ENCODE results near the gene ZNF740. TPM values are rescaled to one million over a fixed set of nuclear protein-coding genes. Genes with fewer than 3 reads are reported as not detected.

Gene ZNF740
- total and polyA plus RNA-seq, 10 of the 15 experiments (the other 5 are each of a cell fraction or from before 2014, with no cell fraction given), result 1.4 to 33.6 (median 11.3) TPM

DNA sequence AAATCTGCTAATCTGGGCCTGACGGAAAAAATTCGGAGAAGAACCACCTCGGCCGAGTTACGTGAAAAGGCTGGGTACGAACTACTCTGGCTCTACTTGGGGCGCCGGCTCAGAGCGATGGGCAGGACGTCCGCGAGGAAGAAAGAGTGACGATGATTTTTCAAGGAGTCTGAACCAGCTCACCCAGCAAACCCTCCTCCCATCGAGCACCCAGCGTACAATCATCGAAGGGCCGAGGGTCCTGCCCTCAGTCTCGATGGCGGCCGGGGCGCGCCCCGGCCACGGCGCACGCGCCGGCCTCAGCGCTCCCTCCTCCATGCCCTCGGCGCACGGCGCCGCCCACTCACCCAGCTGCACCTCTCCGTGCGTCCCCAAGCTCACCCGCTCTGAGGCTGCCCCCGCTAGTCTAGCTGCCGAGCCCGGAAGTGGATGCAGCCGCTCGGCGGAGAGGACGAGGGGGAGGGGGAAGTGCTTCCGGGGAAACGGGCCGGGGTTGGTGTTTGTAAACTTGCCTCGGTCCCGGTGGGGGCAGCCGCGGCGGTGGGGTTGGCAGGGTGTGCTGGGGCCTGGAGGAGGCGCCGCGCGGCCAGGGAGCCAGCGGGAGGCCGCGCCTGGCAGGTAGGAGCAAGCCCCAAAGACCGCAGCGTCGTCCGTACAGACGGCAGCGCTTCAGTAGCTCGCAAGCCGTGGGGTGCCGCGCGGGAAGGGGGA lies at the start of gene ZNF740, which contains the start of gene CSAD (continued):
- TF ChIP-seq, protein P1, sequence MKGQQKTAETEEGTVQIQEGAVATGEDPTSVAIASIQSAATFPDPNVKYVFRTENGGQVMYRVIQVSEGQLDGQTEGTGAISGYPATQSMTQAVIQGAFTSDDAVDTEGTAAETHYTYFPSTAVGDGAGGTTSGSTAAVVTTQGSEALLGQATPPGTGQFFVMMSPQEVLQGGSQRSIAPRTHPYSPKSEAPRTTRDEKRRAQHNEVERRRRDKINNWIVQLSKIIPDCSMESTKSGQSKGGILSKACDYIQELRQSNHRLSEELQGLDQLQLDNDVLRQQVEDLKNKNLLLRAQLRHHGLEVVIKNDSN (IDR thresholded peaks at IDR 0.05; ENCODE audit: borderline replicate concordance, extremely low read length, insufficient read depth, low read depth, low read length), result no peak
- TF ChIP-seq, protein P2, sequence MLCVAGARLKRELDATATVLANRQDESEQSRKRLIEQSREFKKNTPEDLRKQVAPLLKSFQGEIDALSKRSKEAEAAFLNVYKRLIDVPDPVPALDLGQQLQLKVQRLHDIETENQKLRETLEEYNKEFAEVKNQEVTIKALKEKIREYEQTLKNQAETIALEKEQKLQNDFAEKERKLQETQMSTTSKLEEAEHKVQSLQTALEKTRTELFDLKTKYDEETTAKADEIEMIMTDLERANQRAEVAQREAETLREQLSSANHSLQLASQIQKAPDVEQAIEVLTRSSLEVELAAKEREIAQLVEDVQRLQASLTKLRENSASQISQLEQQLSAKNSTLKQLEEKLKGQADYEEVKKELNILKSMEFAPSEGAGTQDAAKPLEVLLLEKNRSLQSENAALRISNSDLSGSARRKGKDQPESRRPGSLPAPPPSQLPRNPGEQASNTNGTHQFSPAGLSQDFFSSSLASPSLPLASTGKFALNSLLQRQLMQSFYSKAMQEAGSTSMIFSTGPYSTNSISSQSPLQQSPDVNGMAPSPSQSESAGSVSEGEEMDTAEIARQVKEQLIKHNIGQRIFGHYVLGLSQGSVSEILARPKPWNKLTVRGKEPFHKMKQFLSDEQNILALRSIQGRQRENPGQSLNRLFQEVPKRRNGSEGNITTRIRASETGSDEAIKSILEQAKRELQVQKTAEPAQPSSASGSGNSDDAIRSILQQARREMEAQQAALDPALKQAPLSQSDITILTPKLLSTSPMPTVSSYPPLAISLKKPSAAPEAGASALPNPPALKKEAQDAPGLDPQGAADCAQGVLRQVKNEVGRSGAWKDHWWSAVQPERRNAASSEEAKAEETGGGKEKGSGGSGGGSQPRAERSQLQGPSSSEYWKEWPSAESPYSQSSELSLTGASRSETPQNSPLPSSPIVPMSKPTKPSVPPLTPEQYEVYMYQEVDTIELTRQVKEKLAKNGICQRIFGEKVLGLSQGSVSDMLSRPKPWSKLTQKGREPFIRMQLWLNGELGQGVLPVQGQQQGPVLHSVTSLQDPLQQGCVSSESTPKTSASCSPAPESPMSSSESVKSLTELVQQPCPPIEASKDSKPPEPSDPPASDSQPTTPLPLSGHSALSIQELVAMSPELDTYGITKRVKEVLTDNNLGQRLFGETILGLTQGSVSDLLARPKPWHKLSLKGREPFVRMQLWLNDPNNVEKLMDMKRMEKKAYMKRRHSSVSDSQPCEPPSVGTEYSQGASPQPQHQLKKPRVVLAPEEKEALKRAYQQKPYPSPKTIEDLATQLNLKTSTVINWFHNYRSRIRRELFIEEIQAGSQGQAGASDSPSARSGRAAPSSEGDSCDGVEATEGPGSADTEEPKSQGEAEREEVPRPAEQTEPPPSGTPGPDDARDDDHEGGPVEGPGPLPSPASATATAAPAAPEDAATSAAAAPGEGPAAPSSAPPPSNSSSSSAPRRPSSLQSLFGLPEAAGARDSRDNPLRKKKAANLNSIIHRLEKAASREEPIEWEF (IDR thresholded peaks at IDR 0.05; ENCODE audit: insufficient replicate concordance, low read depth, low read length), result no peak
- TF ChIP-seq STAT3 (IDR thresholded peaks at IDR 0.05; ENCODE audit: low read depth, low read length) (no peak), RFX5 (IDR thresholded peaks at IDR 0.05; ENCODE audit: low read depth, low read length) (no peak), TARDBP (IDR thresholded peaks at IDR 0.05; ENCODE audit: borderline replicate concordance) (peak; percentile 88; the same call in 1 of the 2 replicates), KAT2A (conservative IDR thresholded peaks at IDR 0.05; ENCODE audit: control insufficient read depth, low read depth, low read length) (no peak), ZBED1 (IDR thresholded peaks at IDR 0.05; ENCODE audit: borderline replicate concordance) (no peak), ZNF274 (IDR thresholded peaks at IDR 0.05; ENCODE audit: insufficient read depth, insufficient read length) (no peak), BACH1 (IDR thresholded peaks at IDR 0.05; ENCODE audit: borderline replicate concordance) (no peak; the same call in 1 of the 2 replicates), NR2C1 (IDR thresholded peaks at IDR 0.05) (peak; percentile 99), WRNIP1 (IDR thresholded peaks at IDR 0.05; ENCODE audit: borderline replicate concordance, low read depth, low read length) (no peak), POLR2AphosphoS5 (IDR thresholded peaks at IDR 0.05; ENCODE audit: low read length) (peak; percentile 83), RCOR1 (conservative IDR thresholded peaks at IDR 0.05; ENCODE audit: low read depth, low read length) (no peak)
- TF ChIP-seq, protein P3, sequence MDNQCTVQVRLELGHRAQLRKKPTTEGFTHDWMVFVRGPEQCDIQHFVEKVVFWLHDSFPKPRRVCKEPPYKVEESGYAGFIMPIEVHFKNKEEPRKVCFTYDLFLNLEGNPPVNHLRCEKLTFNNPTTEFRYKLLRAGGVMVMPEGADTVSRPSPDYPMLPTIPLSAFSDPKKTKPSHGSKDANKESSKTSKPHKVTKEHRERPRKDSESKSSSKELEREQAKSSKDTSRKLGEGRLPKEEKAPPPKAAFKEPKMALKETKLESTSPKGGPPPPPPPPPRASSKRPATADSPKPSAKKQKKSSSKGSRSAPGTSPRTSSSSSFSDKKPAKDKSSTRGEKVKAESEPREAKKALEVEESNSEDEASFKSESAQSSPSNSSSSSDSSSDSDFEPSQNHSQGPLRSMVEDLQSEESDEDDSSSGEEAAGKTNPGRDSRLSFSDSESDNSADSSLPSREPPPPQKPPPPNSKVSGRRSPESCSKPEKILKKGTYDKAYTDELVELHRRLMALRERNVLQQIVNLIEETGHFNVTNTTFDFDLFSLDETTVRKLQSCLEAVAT (IDR thresholded peaks at IDR 0.05), result no peak; the same call in 1 of the 2 replicates
- TF ChIP-seq, protein P4, sequence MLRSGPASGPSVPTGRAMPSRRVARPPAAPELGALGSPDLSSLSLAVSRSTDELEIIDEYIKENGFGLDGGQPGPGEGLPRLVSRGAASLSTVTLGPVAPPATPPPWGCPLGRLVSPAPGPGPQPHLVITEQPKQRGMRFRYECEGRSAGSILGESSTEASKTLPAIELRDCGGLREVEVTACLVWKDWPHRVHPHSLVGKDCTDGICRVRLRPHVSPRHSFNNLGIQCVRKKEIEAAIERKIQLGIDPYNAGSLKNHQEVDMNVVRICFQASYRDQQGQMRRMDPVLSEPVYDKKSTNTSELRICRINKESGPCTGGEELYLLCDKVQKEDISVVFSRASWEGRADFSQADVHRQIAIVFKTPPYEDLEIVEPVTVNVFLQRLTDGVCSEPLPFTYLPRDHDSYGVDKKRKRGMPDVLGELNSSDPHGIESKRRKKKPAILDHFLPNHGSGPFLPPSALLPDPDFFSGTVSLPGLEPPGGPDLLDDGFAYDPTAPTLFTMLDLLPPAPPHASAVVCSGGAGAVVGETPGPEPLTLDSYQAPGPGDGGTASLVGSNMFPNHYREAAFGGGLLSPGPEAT (IDR thresholded peaks at IDR 0.05; ENCODE audit: low read depth), result peak; percentile 30; the same call in 1 of the 2 replicates
- TF ChIP-seq, protein P5, sequence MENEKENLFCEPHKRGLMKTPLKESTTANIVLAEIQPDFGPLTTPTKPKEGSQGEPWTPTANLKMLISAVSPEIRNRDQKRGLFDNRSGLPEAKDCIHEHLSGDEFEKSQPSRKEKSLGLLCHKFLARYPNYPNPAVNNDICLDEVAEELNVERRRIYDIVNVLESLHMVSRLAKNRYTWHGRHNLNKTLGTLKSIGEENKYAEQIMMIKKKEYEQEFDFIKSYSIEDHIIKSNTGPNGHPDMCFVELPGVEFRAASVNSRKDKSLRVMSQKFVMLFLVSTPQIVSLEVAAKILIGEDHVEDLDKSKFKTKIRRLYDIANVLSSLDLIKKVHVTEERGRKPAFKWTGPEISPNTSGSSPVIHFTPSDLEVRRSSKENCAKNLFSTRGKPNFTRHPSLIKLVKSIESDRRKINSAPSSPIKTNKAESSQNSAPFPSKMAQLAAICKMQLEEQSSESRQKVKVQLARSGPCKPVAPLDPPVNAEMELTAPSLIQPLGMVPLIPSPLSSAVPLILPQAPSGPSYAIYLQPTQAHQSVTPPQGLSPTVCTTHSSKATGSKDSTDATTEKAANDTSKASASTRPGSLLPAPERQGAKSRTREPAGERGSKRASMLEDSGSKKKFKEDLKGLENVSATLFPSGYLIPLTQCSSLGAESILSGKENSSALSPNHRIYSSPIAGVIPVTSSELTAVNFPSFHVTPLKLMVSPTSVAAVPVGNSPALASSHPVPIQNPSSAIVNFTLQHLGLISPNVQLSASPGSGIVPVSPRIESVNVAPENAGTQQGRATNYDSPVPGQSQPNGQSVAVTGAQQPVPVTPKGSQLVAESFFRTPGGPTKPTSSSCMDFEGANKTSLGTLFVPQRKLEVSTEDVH (IDR thresholded peaks at IDR 0.05; ENCODE audit: low read depth, partially characterized antibody), result no peak

All from GM12878 (cell line).